Breast epithelium (tissue), 3 donors: Measurements from ENCODE around the gene PPM1G.

ENCODE experiments used
- CTCF ChIP-seq, 3 donors: fragments of 450-650 bp; IDR thresholded peaks; one replicate each; pipeline ENCODE4 v1.5.1; 2016 to 2017; ENCODE audit warnings: antibody characterized with exemption in 3 of 3, mild to moderate bottlenecking in 3 of 3, moderate library complexity in 3 of 3
- POLR2A ChIP-seq: fragments of 450-650 bp; IDR thresholded peaks from one replicate; pipeline ENCODE4 v1.6.1; 2016; ENCODE audit warnings: antibody characterized with exemption, mild to moderate bottlenecking, moderate library complexity
- POLR2AphosphoS5 ChIP-seq, 3 donors: sonication (generic); formaldehyde crosslinking; IDR thresholded peaks; one replicate each; pipeline ENCODE4 v1.6.1; 2017; ENCODE audit warnings: antibody characterized with exemption in 3 of 3

DNA sequence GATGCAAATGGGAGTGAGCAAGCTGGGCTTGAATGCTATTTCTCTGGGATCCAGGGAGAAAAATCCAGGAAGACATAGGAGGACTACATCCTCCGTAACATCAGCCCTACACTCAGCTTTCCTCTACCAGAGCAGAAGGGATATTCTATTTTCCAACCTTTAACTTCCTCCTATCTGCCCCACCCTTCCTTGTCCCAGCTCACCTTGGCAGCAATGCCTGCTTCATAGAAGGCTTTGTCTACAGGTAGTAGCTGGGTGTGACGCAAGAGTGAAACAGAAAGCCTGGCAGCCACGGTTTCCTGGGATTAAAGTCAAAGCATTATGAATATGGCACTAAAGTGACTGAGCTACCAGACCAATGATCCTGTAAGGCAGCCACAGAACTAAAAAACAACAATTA lies 36.7 kb upstream of the PPM1G start:
- no peak for TF ChIP-seq CTCF (IDR thresholded peaks at IDR 0.05)
- TF ChIP-seq POLR2AphosphoS5 (IDR thresholded peaks at IDR 0.05), result peak in 1 of 3 donors; percentile 50
- no peak for TF ChIP-seq POLR2A
